ENCODE data around the gene LST1. TPM values are rescaled to one million over a fixed set of nuclear protein-coding genes. Genes with fewer than 3 reads are reported as not detected.

The LST1 gene
- total RNA-seq, 3 donors from 2014 or later (not counting 1 experiment from before 2014, with no cell fraction given), result 25.4 to 120 (median 50.5) TPM

DNA sequence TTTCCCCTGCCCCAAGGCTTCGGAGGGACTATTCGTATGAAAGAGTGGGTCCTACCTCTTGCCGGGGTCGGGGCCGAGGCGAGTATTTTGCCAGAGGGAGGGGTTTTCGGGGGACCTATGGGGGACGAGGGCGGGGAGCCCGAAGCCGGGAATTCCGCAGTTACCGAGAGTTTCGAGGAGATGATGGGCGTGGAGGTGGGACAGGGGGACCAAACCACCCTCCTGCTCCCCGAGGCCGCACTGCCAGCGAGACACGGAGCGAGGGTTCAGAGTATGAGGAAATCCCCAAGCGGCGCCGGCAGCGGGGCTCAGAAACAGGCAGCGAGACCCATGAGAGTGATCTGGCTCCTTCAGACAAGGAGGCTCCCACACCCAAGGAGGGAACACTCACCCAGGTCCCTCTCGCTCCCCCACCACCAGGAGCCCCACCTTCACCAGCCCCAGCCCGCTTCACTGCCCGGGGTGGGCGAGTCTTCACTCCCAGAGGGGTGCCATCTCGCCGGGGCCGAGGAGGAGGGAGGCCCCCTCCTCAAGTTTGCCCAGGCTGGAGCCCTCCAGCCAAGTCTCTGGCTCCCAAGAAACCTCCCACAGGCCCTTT is 45.7 kb downstream of the LST1 start:
- peaks cover 13% of the 10 kb centered on the region for H3K36me3 Mint-ChIP-seq
- ATAC-seq (no peak), DNase-seq (no peak)
- no peak overlapping the region for H3K4me3 Mint-ChIP-seq
- Histone ChIP-seq H3K27ac (ENCODE audit: low read length) (no peak overlapping the region), H3K9me3 (ENCODE audit: control insufficient read depth, insufficient read depth, low read length) (no peaks in the 10 kb centered on the region), H3K27me3 (ENCODE audit: control insufficient read depth, insufficient read depth, low read length) (no peaks in the 10 kb centered on the region), H3K4me3 (ENCODE audit: low read length) (no peak overlapping the region), H3K4me1 (ENCODE audit: control insufficient read depth, insufficient read depth, low read length) (no peaks in the 10 kb centered on the region), H3K36me3 (ENCODE audit: control insufficient read depth, insufficient read depth, low read length) (peaks cover 94% of the 10 kb centered on the region)
- no peak for TF ChIP-seq CTCF (IDR thresholded peaks at IDR 0.05)
- H3K27ac Mint-ChIP-seq, result peak overlapping the region; percentile 26 to 76
- no peaks in the 10 kb centered on the region for H3K27me3 Mint-ChIP-seq (ENCODE audit: low read depth in 2 of 2)
- H3K4me1 Mint-ChIP-seq, result peaks cover 6 to 25% of the 10 kb centered on the region in 2 donors
- H3K9me3 Mint-ChIP-seq, result no peaks in the 10 kb centered on the region
- intact Hi-C loops (cut with micrococcal nuclease), result no loop called here
- WGBS (ENCODE audit: insufficient coverage), result 96% methylated on average over 32 of the region's 32 CpGs

GRCh38 chr6:31632279-31632946 is 46.3 kb downstream of the LST1 start:
- no peak overlapping the region for H3K27ac ChIP-seq (ENCODE audit: low read length)
- H3K27me3 ChIP-seq (ENCODE audit: control insufficient read depth, insufficient read depth, low read length), result no peaks in the 10 kb centered on the region
- no peak for DNase-seq
- H3K27me3 Mint-ChIP-seq (ENCODE audit: low read depth in 2 of 2), result no peaks in the 10 kb centered on the region
- ATAC-seq, result no peak
- H3K4me3 ChIP-seq (ENCODE audit: low read length), result no peak overlapping the region
- WGBS (ENCODE audit: insufficient coverage), result 98% methylated on average over 26 of the region's 26 CpGs
- TF ChIP-seq CTCF (IDR thresholded peaks at IDR 0.05), result no peak
- intact Hi-C loops (cut with micrococcal nuclease), result no loop called here
- H3K27ac Mint-ChIP-seq, result peak overlapping the region; percentile 21 to 76
- H3K9me3 Mint-ChIP-seq, result no peaks in the 10 kb centered on the region
- peaks cover 4 to 24% of the 10 kb centered on the region in 2 donors for H3K4me1 Mint-ChIP-seq
- no peaks in the 10 kb centered on the region for H3K4me1 ChIP-seq (ENCODE audit: control insufficient read depth, insufficient read depth, low read length)
- no peaks in the 10 kb centered on the region for H3K9me3 ChIP-seq (ENCODE audit: control insufficient read depth, insufficient read depth, low read length)
- peaks cover 93% of the 10 kb centered on the region for H3K36me3 ChIP-seq (ENCODE audit: control insufficient read depth, insufficient read depth, low read length)
- peaks cover 6% of the 10 kb centered on the region for H3K36me3 Mint-ChIP-seq
- no peak overlapping the region for H3K4me3 Mint-ChIP-seq

DNA sequence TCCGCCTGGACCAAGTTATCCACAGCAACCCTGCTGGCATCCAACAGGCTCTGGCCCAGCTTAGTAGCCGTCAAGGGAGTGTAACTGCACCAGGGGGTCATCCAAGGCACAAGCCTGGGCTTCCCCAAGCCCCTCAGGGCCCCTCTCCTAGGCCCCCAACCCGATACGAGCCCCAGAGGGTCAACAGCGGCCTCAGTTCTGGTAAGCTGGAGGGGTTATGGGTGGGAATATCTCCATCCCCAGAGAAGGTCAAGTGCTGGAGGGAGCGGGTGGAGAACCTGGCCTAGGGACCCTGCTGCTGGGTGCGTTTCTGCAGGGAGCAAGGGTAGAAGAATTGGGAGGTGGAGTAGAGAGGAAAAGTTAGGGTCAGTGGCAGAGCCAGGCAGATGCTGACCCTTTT is 47.4 kb downstream of the LST1 start:
- Mint-ChIP-seq H3K36me3 (no peaks in the 10 kb centered on the region), H3K4me1 (peaks cover 0 to 20% of the 10 kb centered on the region in 2 donors), H3K4me3 (no peak overlapping the region), H3K27me3 (ENCODE audit: low read depth in 2 of 2) (no peaks in the 10 kb centered on the region), H3K9me3 (no peaks in the 10 kb centered on the region), H3K27ac (peak overlapping the region in 1 of 2 donors; percentile 76)
- Histone ChIP-seq H3K9me3 (ENCODE audit: control insufficient read depth, insufficient read depth, low read length) (no peaks in the 10 kb centered on the region), H3K4me3 (ENCODE audit: low read length) (no peak overlapping the region), H3K4me1 (ENCODE audit: control insufficient read depth, insufficient read depth, low read length) (no peaks in the 10 kb centered on the region), H3K36me3 (ENCODE audit: control insufficient read depth, insufficient read depth, low read length) (peaks cover 93% of the 10 kb centered on the region), H3K27me3 (ENCODE audit: control insufficient read depth, insufficient read depth, low read length) (no peaks in the 10 kb centered on the region), H3K27ac (ENCODE audit: low read length) (no peak overlapping the region)
- TF ChIP-seq CTCF (IDR thresholded peaks at IDR 0.05), result no peak
- no peak for DNase-seq
- intact Hi-C loops (cut with micrococcal nuclease), result no loop called here
- ATAC-seq, result no peak
- 97% methylated on average over 7 of the region's 7 CpGs for whole genome bisulfite sequencing (ENCODE audit: insufficient coverage)

All from natural killer cell (primary cell).